ENCODE results near the gene DNAAF2.

Gene DNAAF2

DNA sequence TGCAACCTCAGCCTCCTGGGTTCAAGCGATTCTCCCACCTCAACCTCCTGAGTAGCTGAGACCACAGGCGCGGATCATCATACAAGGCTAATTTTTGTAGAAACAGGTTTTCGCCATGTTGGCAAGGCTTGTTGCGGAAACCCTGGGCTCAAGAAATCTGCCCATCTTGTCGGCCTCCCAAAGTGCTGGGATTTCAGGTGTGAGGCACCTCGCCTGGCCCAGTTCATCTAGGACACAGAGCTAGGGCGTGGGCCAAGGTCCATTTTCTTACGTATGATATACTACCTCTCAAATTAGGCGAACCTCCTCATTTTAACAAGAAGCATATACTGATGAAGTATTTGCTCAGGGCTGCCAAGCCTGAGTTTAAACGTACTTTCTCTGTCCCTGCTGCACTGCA, 51.0 kb downstream of the DNAAF2 start:
- no peak for DNase-seq (ENCODE audit: low spot score)

DNA sequence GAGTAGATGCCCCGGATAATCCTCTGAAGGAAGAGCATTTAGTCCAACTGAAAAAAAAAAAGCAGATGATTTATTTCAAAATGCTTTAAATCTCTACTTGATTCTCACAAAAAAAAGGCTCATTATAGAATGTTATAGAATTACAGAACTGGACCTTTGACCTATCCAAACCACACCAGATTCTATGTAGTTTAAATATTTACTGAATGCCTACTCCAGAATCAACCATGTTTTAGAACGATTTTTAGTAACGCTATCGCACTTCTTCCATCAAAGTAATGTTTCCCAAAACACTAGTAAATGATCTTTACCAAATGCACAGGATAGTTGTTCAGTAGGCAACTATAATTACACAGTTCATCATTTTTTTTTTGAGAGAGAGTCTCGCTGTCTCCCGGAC, 51.4 kb downstream of the DNAAF2 start:
- no peak for DNase-seq (ENCODE audit: low spot score)

DNA sequence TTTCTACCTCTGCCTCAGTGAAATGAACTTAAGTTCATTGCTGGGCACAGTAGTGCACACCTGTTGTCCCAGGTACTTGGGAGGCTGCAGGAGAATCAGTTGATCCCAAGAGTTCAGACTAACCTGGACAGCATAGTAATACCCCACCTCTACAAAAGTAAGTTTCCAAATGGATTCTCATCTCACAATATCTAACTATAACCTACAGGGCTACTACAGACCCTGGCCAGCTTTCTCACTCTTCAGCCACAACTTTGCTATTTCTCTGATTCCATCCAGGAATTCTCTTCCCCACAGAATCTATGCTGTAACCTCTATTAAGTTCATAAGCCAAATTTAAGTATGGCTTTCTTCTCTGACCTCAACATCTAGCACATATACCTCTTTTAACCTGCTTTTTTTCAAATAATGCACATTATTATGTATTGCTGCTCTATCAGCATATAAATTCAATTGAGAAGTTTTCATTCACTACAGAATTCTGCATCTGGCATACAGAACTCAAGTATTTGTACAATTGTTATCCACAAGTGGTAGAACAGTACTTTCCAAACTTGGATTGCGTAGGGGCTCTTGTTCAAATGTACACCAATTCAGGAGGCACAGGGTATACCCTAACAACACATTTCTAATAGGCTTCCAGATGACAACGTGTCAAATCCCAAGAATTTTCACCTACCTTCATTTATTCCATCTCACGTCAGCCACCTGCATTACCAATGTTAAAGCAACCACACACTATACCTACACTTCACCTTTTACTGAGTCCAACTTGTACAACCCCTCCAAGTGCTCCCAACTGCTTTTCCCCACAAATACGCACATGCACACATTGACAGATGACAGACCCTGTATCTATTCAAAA, 52.7 kb downstream of the DNAAF2 start:
- no peak for DNase-seq (ENCODE audit: low spot score)

DNA sequence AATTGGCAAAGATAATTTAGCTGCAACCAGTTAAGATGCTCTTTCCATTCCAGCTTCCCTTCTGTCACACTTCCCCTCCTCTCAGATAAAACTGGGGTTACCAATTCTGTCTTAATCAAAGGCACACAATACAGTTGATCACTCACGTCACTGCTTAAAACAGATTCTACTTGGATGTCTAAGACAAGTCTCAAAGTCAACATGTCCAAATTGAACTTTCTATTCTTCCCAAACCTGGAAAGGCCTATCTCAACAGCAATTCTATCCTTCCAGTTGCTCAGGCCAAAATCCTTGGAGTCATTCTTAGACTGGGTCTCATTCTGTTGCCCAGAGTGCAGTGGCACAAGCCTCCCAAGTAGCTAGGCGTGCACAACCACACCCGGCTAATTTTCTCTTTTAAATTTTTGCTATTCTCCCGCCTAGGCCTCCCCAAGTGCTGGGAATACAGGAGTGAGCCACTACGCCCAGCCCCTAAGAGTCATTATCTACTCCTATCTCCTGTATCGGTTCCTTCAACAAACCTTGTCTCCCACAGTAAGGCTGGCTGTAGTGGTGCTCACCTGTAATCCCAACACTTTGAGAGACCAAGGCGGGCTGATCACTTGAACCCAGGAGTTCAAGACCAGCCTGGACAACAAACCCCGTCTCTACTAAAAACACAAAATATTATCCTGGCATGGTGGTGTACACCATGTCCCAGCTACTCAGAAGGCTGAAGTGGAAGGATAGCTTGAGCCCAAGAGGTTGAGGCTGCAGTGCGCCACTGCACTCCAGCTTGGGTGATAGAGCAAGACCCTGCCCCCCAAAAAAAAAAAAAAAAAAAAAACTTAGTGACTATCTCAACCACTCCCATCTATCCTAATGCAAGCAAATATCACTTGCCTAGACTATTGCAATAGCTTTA, 53.6 kb downstream of the DNAAF2 start:
- no peak for DNase-seq (ENCODE audit: low spot score)

DNA sequence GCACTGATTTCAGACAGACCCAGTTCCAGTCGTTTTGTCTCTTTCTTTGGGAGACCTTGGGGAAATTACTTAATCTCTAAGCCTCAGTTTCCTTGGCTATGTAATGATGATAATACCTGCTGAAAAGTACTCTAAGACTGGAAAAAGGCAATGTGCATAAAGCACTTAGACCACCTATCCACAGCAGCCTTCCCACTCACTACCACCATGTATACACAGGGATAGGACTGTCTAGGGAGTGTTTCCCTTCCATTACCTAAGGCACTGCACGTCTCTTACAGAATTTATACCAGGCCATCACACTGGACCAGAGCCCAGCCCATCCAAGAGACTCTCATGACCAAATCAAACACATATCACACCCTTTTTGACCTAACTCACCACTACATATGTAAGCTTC, 55.2 kb downstream of the DNAAF2 start:
- DNase-seq (ENCODE audit: low spot score): no peak

DNA sequence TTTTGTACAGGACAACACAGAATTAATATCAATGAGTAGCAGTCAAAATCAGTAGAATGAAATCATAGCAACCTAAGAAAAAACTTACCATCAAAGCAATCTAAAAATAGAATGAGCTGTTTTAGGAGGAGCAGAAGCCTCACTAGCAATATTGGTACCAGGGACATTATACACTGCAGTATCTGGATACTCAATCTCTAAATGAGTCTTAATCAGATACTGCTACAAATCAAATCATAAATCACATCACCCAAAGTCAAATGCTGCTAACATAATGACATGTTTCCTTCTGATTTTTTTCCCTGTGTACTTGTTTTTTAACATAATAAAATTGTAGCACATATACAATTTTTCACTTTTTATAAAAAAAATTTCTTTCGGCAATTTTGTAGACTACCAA, 56.9 kb downstream of the DNAAF2 start:
- no peak for DNase-seq (ENCODE audit: low spot score)

All from pons (tissue), 1 donor.